Astrocyte (in vitro differentiated cells and primary cell): ENCODE results near the gene HOXA5. TPM values are rescaled to one million over a fixed set of nuclear protein-coding genes. Genes with fewer than 3 reads are reported as not detected.
A peak's percentile ranks its signal among the peaks of the same experiment; 100 is the strongest.

Experiments used
- DNase-seq: peaks from one replicate; pipeline ENCODE4 v3.0.0-alpha.2; 2010; ENCODE audit warnings: low read depth
- FAIRE-seq: peaks from 2 replicates; lab custom pipeline; 2011; peaks lifted over from hg19 to GRCh38; lab: Jason Lieb, UNC
- H2AFZ ChIP-seq: 2 replicates; pipeline ENCODE4 v1.6.0; 2012; ENCODE audit warnings: low read depth, low read length, inconsistent platforms
- H3K27ac ChIP-seq: 2 replicates; pipeline ENCODE4 v1.5.1; 2011; ENCODE audit warnings: low read depth, low read length, inconsistent platforms
- H3K27me3 ChIP-seq: 2 replicates; pipeline ENCODE4 v1.6.0; 2011; ENCODE audit warnings: low read length, inconsistent platforms; ENCODE audit not compliant: insufficient read depth
- H3K36me3 ChIP-seq: 2 replicates; pipeline ENCODE4 v1.5.1; 2011; ENCODE audit warnings: low read length, inconsistent platforms; ENCODE audit not compliant: insufficient read depth
- H3K4me1 ChIP-seq: 2 replicates; pipeline ENCODE4 v1.5.1; 2011; ENCODE audit warnings: low read length, inconsistent platforms; ENCODE audit not compliant: insufficient read depth
- H3K4me2 ChIP-seq: 2 replicates; pipeline ENCODE4 v1.6.0; 2012; ENCODE audit warnings: low read length, inconsistent platforms
- H3K4me3 ChIP-seq: 2 replicates; pipeline ENCODE4 v1.5.1; 2011; ENCODE audit warnings: low read depth, mild to moderate bottlenecking, low read length, inconsistent platforms; ENCODE audit not compliant: insufficient read depth
- H3K79me2 ChIP-seq: 2 replicates; pipeline ENCODE4 v1.6.0; 2012; ENCODE audit warnings: mild to moderate bottlenecking, low read length, inconsistent platforms; ENCODE audit not compliant: insufficient read depth
- H3K9ac ChIP-seq: 2 replicates; pipeline ENCODE4 v1.6.0; 2012; ENCODE audit warnings: mild to moderate bottlenecking, low read length, inconsistent platforms
- H3K9me3 ChIP-seq: 2 replicates; pipeline ENCODE4 v1.5.1; 2012; ENCODE audit warnings: low read depth, mild to moderate bottlenecking, low read length, inconsistent platforms; ENCODE audit not compliant: insufficient read depth
- H4K20me1 ChIP-seq: 2 replicates; pipeline ENCODE4 v1.6.0; 2012; ENCODE audit warnings: low read length, inconsistent platforms; ENCODE audit not compliant: insufficient read depth
- H3K27ac Mint-ChIP-seq: one replicate; pipeline ENCODE4 v1.8.0; 2021; ENCODE audit warnings: mild to moderate bottlenecking, mixed read lengths; ENCODE audit not compliant: unreplicated experiment
- H3K27me3 Mint-ChIP-seq: one replicate; pipeline ENCODE4 v1.8.0; 2021; ENCODE audit warnings: low read depth, mixed read lengths; ENCODE audit not compliant: unreplicated experiment
- H3K36me3 Mint-ChIP-seq: one replicate; pipeline ENCODE4 v1.8.0; 2021; ENCODE audit warnings: low read depth, mixed read lengths; ENCODE audit not compliant: unreplicated experiment
- H3K4me1 Mint-ChIP-seq: one replicate; pipeline ENCODE4 v1.8.0; 2021; ENCODE audit warnings: low read depth, mixed read lengths; ENCODE audit not compliant: unreplicated experiment
- H3K4me3 Mint-ChIP-seq: one replicate; pipeline ENCODE4 v1.8.0; 2021; ENCODE audit warnings: mild to moderate bottlenecking, moderate library complexity, mixed read lengths; ENCODE audit not compliant: unreplicated experiment
- H3K9me3 Mint-ChIP-seq: one replicate; pipeline ENCODE4 v1.8.0; 2021; ENCODE audit warnings: mild to moderate bottlenecking, mixed read lengths; ENCODE audit not compliant: unreplicated experiment
- EZH2 ChIP-seq: IDR thresholded peaks from 2 replicates; pipeline ENCODE4 v1.6.1; 2012; ENCODE audit warnings: mild to moderate bottlenecking, low read length, inconsistent platforms; ENCODE audit not compliant: insufficient read depth
- total RNA-seq: library from RNA; stranded (reverse); gene quantifications from 2 replicates; pipeline ENCODE4 v1.2.1, GENCODE V29; 2021
- TF ChIP-seq, protein P1 (sequence below): IDR thresholded peaks from 2 replicates; pipeline ENCODE4 v1.5.1; 2011; ENCODE audit warnings: low read depth, mild to moderate bottlenecking, inconsistent platforms, low read length, moderate library complexity; ENCODE audit not compliant: insufficient read depth

Gene HOXA5
- total RNA-seq, 1 donor from 2014 or later = not detected

GRCh38 chr7:27164367-27165088 lies 21.0 kb upstream of the HOXA5 start:
- H3K4me3 Mint-ChIP-seq = no peak overlapping the region
- FAIRE-seq = no peak

GRCh38 chr7:27164045-27164366 lies 20.5 kb upstream of the HOXA5 start:
- H4K20me1 ChIP-seq = no peaks in the 10 kb centered on the region
- H3K9me3 ChIP-seq = peaks cover 9% of the 10 kb centered on the region
- Mint-ChIP-seq H3K4me3 (no peak overlapping the region), H3K9me3 (peaks cover 25% of the 10 kb centered on the region), H3K4me1 (no peaks in the 10 kb centered on the region), H3K27me3 (peaks cover 81% of the 10 kb centered on the region), H3K27ac (peak overlapping the region; percentile 80), H3K36me3 (no peaks in the 10 kb centered on the region)
- no peak overlapping the region for H2AFZ ChIP-seq
- H3K4me1 ChIP-seq = no peaks in the 10 kb centered on the region
- FAIRE-seq (no peak), DNase-seq (no peak)
- H3K4me2 ChIP-seq = no peak overlapping the region
- peaks cover 94% of the 10 kb centered on the region for H3K27me3 ChIP-seq
- H3K79me2 ChIP-seq = no peaks in the 10 kb centered on the region
- TF ChIP-seq, protein P1, sequence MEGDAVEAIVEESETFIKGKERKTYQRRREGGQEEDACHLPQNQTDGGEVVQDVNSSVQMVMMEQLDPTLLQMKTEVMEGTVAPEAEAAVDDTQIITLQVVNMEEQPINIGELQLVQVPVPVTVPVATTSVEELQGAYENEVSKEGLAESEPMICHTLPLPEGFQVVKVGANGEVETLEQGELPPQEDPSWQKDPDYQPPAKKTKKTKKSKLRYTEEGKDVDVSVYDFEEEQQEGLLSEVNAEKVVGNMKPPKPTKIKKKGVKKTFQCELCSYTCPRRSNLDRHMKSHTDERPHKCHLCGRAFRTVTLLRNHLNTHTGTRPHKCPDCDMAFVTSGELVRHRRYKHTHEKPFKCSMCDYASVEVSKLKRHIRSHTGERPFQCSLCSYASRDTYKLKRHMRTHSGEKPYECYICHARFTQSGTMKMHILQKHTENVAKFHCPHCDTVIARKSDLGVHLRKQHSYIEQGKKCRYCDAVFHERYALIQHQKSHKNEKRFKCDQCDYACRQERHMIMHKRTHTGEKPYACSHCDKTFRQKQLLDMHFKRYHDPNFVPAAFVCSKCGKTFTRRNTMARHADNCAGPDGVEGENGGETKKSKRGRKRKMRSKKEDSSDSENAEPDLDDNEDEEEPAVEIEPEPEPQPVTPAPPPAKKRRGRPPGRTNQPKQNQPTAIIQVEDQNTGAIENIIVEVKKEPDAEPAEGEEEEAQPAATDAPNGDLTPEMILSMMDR = no peak
- TF ChIP-seq EZH2 = no peak
- H3K27ac ChIP-seq = no peak overlapping the region
- no peak overlapping the region for H3K9ac ChIP-seq
- H3K4me3 ChIP-seq = no peak overlapping the region
- H3K36me3 ChIP-seq = no peaks in the 10 kb centered on the region

More at GRCh38 chr7:27164367-27165088, 21.0 kb upstream of the HOXA5 start:
- DNase-seq = no peak
- no peaks in the 10 kb centered on the region for H3K36me3 Mint-ChIP-seq
- Histone ChIP-seq H3K79me2 (no peaks in the 10 kb centered on the region), H3K27me3 (peaks cover 94% of the 10 kb centered on the region), H2AFZ (no peak overlapping the region), H3K27ac (no peak overlapping the region), H3K4me2 (no peak overlapping the region), H3K9ac (no peak overlapping the region), H3K9me3 (peaks cover 9% of the 10 kb centered on the region), H3K4me1 (no peaks in the 10 kb centered on the region), H4K20me1 (no peaks in the 10 kb centered on the region), H3K36me3 (no peaks in the 10 kb centered on the region), H3K4me3 (no peak overlapping the region)
- peak overlapping the region; percentile 80 for H3K27ac Mint-ChIP-seq
- peaks cover 76% of the 10 kb centered on the region for H3K27me3 Mint-ChIP-seq
- no peaks in the 10 kb centered on the region for H3K4me1 Mint-ChIP-seq
- H3K9me3 Mint-ChIP-seq = peaks cover 25% of the 10 kb centered on the region
- TF ChIP-seq, protein P1 = no peak
- TF ChIP-seq EZH2 = no peak

DNA sequence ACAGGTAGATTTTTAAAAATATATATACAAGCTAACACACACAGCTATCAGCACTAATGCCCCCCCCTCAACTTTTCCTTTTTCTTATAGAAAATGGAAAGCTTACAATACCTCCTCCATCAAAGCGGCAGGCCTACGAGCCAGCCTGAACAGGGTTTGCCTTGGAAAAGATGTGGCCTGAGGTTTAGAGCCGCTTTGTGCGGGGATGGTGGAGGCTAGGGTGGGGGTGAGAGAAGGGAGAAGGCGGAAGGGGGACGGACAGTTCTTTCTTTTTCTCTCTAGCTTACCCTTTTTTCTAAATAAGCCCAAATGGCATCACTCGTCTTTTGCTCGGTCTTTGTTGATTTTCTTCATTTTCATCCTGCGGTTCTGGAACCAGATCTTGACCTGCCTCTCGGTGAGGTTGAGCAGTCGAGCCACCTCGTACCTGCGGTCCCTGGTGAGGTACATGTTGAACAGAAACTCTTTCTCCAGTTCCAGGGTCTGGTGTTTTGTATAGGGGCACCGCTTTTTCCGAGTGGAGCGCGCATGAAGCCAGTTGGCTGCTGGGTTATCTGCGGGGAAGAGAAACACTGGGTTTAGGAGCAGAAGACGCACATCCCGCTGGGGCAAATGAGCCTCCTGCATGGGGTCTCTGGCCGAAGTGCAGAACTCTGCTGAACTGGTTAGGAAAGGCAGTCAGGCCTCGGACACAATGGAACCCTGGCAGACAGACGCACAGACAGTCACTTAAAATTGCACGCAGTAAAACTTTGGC lies 20.0 kb upstream of the HOXA5 start:
- Mint-ChIP-seq H3K36me3 (no peaks in the 10 kb centered on the region), H3K27ac (peak overlapping the region; percentile 80), H3K4me3 (no peak overlapping the region), H3K9me3 (peaks cover 25% of the 10 kb centered on the region), H3K4me1 (no peaks in the 10 kb centered on the region), H3K27me3 (peaks cover 81% of the 10 kb centered on the region)
- DNase-seq (no peak), FAIRE-seq (no peak)
- H3K27me3 ChIP-seq = peaks cover 94% of the 10 kb centered on the region
- no peak overlapping the region for H3K27ac ChIP-seq
- no peak overlapping the region for H3K9ac ChIP-seq
- H4K20me1 ChIP-seq = no peaks in the 10 kb centered on the region
- no peak overlapping the region for H2AFZ ChIP-seq
- TF ChIP-seq, protein P1 = no peak
- TF ChIP-seq EZH2 = no peak
- H3K4me1 ChIP-seq = no peaks in the 10 kb centered on the region
- H3K4me3 ChIP-seq = no peak overlapping the region
- no peak overlapping the region for H3K4me2 ChIP-seq
- H3K36me3 ChIP-seq = no peaks in the 10 kb centered on the region
- peaks cover 8% of the 10 kb centered on the region for H3K9me3 ChIP-seq
- no peaks in the 10 kb centered on the region for H3K79me2 ChIP-seq
